H9 (cell line): Measurements from ENCODE around the gene TXNDC11. TPM values are rescaled to one million over a fixed set of nuclear protein-coding genes. Genes with fewer than 3 reads are reported as not detected.

Experiments used
- DNase-seq: peaks from one replicate; pipeline ENCODE4 v3.0.0-alpha.2; 2017
- H2AFZ ChIP-seq: one replicate; pipeline ENCODE4 v1.6.1; 2013; ENCODE audit warnings: mild to moderate bottlenecking, low read length, control low read depth, moderate library complexity
- H2AK5ac ChIP-seq: 2 replicates; pipeline ENCODE4 v1.6.1; 2013; ENCODE audit warnings: low read length, control low read depth, mixed read lengths; ENCODE audit not compliant: insufficient read length
- H2BK120ac ChIP-seq: one replicate; pipeline ENCODE4 v1.6.1; 2013; ENCODE audit warnings: low read depth, mild to moderate bottlenecking, low read length, control low read depth, inconsistent platforms; ENCODE audit not compliant: poor library complexity, severe bottlenecking
- H2BK12ac ChIP-seq: 2 replicates; pipeline ENCODE4 v1.6.1; 2013; ENCODE audit warnings: low read length, control low read depth, mixed read lengths, low read depth; ENCODE audit not compliant: insufficient read length
- H2BK15ac ChIP-seq: 2 replicates; pipeline ENCODE4 v1.6.1; 2013; ENCODE audit warnings: low read depth, low read length, control low read depth
- H2BK20ac ChIP-seq: one replicate; pipeline ENCODE4 v1.6.1; 2013; ENCODE audit warnings: low read depth, mild to moderate bottlenecking, low read length, control low read depth, inconsistent platforms; ENCODE audit not compliant: poor library complexity, severe bottlenecking
- H2BK5ac ChIP-seq: 2 replicates; pipeline ENCODE4 v1.6.1; 2013; ENCODE audit warnings: low read length, control low read depth, mixed read lengths; ENCODE audit not compliant: insufficient read length
- H3K14ac ChIP-seq: 2 replicates; pipeline ENCODE4 v1.6.1; 2013; ENCODE audit warnings: low read length, control low read depth; ENCODE audit not compliant: insufficient read depth
- H3K18ac ChIP-seq: 2 replicates; pipeline ENCODE4 v1.6.1; 2013; ENCODE audit warnings: low read depth, mild to moderate bottlenecking, mixed read lengths, low read length, control low read depth; ENCODE audit not compliant: insufficient read length
- H3K23ac ChIP-seq: 2 replicates; pipeline ENCODE4 v1.6.1; 2013; ENCODE audit warnings: low read length, control low read depth, mixed read lengths, low read depth; ENCODE audit not compliant: insufficient read length
- H3K23me2 ChIP-seq: 2 replicates; pipeline ENCODE4 v1.6.1; 2013; ENCODE audit warnings: low read depth, mild to moderate bottlenecking, mixed read lengths, low read length, control low read depth; ENCODE audit not compliant: insufficient read length, poor library complexity, severe bottlenecking
- H3K27ac ChIP-seq: 2 replicates; pipeline ENCODE4 v1.5.1; 2013; ENCODE audit warnings: low read length, control low read depth, mixed read lengths, low read depth; ENCODE audit not compliant: insufficient read length
- H3K27me3 ChIP-seq: 2 replicates; pipeline ENCODE4 v1.6.1; 2013; ENCODE audit warnings: low read length, control low read depth, inconsistent platforms; ENCODE audit not compliant: insufficient read depth
- H3K4ac ChIP-seq: 2 replicates; pipeline ENCODE4 v1.6.1; 2013; ENCODE audit warnings: low read depth, mild to moderate bottlenecking, control low read depth, inconsistent platforms, low read length, moderate library complexity
- H3K4me1 ChIP-seq: 2 replicates; pipeline ENCODE4 v1.6.1; 2013; ENCODE audit warnings: low read length, control low read depth, inconsistent platforms; ENCODE audit not compliant: insufficient read depth
- H3K4me2 ChIP-seq: 2 replicates; pipeline ENCODE4 v1.6.1; 2013; ENCODE audit warnings: low read length, control low read depth, mixed read lengths; ENCODE audit not compliant: insufficient read length, insufficient read depth
- H3K56ac ChIP-seq: 2 replicates; pipeline ENCODE4 v1.6.1; 2013; ENCODE audit warnings: low read depth, mild to moderate bottlenecking, mixed read lengths, low read length, control low read depth; ENCODE audit not compliant: insufficient read length
- H3K79me1 ChIP-seq: 2 replicates; pipeline ENCODE4 v1.6.1; 2013; ENCODE audit warnings: low read depth, mild to moderate bottlenecking, moderate library complexity, low read length, control low read depth, inconsistent platforms; ENCODE audit not compliant: insufficient read depth, poor library complexity, severe bottlenecking
- H3K79me2 ChIP-seq: 2 replicates; pipeline ENCODE4 v1.6.1; 2013; ENCODE audit warnings: low read length, control low read depth, inconsistent platforms; ENCODE audit not compliant: insufficient read depth
- H3K9ac ChIP-seq: 2 replicates; pipeline ENCODE4 v1.6.1; 2013; ENCODE audit warnings: low read length, control low read depth, mixed read lengths; ENCODE audit not compliant: insufficient read length; ENCODE audit errors: extremely low read depth
- H3K9me3 ChIP-seq: one replicate; pipeline ENCODE4 v1.6.1; 2013; ENCODE audit warnings: low read depth, low read length, inconsistent platforms; ENCODE audit not compliant: control insufficient read depth
- H3T11ph ChIP-seq: one replicate; pipeline ENCODE4 v1.6.1; 2013; ENCODE audit warnings: mild to moderate bottlenecking, low read length, control low read depth, inconsistent platforms
- H4K20me1 ChIP-seq: one replicate; pipeline ENCODE4 v1.6.1; 2013; ENCODE audit not compliant: control insufficient read depth, insufficient read length, insufficient read depth
- H4K5ac ChIP-seq: 2 replicates; pipeline ENCODE4 v1.6.1; 2013; ENCODE audit warnings: low read depth, mild to moderate bottlenecking, mixed read lengths, low read length, control low read depth; ENCODE audit not compliant: insufficient read length
- H4K8ac ChIP-seq: replicated peaks from 2 replicates; pipeline ENCODE4 v1.6.1; 2013; ENCODE audit warnings: low read length, control low read depth, mixed read lengths, low read depth; ENCODE audit not compliant: insufficient read length
- H4K91ac ChIP-seq: 2 replicates; pipeline ENCODE4 v1.6.1; 2013; ENCODE audit warnings: low read depth, mild to moderate bottlenecking, moderate library complexity, mixed read lengths, low read length, control low read depth; ENCODE audit not compliant: insufficient read length
- H3K27ac Mint-ChIP-seq, 3 experiments: 2 replicates in 2 of 3; 3 replicates in 1 of 3; pipeline ENCODE4 v1.8.0; 2020 to 2021; ENCODE audit warnings: mixed read lengths in 3 of 3, mild to moderate bottlenecking in 1 of 3, moderate library complexity in 1 of 3
- H3K27me3 Mint-ChIP-seq: 2 replicates; pipeline ENCODE4 v1.8.0; 2021; ENCODE audit warnings: low read depth, mild to moderate bottlenecking, moderate library complexity, mixed read lengths
- H3K36me3 Mint-ChIP-seq, 3 experiments: 2 replicates in 2 of 3; 3 replicates in 1 of 3; pipeline ENCODE4 v1.8.0; 2020 to 2021; ENCODE audit warnings: low read depth in 3 of 3, mixed read lengths in 3 of 3; ENCODE audit not compliant: insufficient read depth in 1 of 3
- H3K4me1 Mint-ChIP-seq, 2 experiments: 2 replicates each; pipeline ENCODE4 v1.8.0; 2020; ENCODE audit warnings: mixed read lengths in 2 of 2
- H3K4me3 Mint-ChIP-seq, 2 experiments: 2 replicates in 1 of 2; 3 replicates in 1 of 2; pipeline ENCODE4 v1.8.0; 2020 to 2021; ENCODE audit warnings: mild to moderate bottlenecking in 2 of 2, mixed read lengths in 2 of 2, moderate library complexity in 1 of 2
- H3K9me3 Mint-ChIP-seq, 2 experiments: 2 replicates in 1 of 2; 3 replicates in 1 of 2; pipeline ENCODE4 v1.8.0; 2020; ENCODE audit warnings: mild to moderate bottlenecking in 2 of 2, mixed read lengths in 2 of 2, moderate library complexity in 1 of 2
- CTCF ChIP-seq: fragments of 200-600 bp; sonication (generic); conservative IDR thresholded peaks from 3 replicates; pipeline ENCODE4 v1.8.0; 2021; ENCODE audit warnings: antibody characterized with exemption, mild to moderate bottlenecking
- WGBS: extraction: QIAGEN DNeasy Blood & Tissue Kit; methylation state at CpG from one replicate; pipeline ENCODE4 v1.1.7; 2013; ENCODE audit warnings: missing lambda C conversion rate, low lambda C conversion rate, mixed read lengths; ENCODE audit not compliant: insufficient read length; ENCODE audit errors: extremely low coverage; 5-methylcytosine and 5-hydroxymethylcytosine counted together
- total RNA-seq: library from RNA; stranded (reverse); gene quantifications from 2 replicates; pipeline ENCODE4 v1.2.1, GENCODE V29; 2021

The TXNDC11 gene
- total RNA-seq, 1 experiment from 2014 or later: 12.2 TPM

DNA sequence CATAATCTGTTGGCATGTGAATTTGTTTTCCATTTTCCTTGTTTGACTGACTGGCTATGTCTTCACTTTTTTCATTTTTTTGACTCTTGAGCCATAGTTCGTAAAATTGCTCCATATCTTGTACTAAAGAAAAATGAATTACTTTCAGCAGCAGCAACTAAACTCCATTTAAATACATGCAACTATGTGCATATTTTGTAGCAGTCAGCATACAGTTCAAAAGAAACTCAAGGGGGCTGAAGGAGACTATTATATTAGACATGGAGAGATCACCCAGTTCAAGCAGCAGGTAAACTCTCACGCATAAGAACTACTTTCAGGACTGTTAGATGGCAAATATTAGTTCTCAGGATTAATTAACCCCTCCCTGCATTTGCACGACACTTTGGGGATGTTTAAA is 13.6 kb upstream of the TXNDC11 start:
- Histone ChIP-seq H4K20me1 (no peaks in the 10 kb centered on the region), H3K4ac (no peak overlapping the region), H4K8ac (no peak overlapping the region), H3K23me2 (no peaks in the 10 kb centered on the region), H3K4me2 (no peak overlapping the region), H3K27ac (no peak overlapping the region), H3K56ac (no peak overlapping the region), H3K79me2 (no peaks in the 10 kb centered on the region), H3K9me3 (no peaks in the 10 kb centered on the region), H3K9ac (no peak overlapping the region), H3K23ac (no peak overlapping the region), H3K18ac (no peak overlapping the region), H3K14ac (no peak overlapping the region), H3K79me1 (no peaks in the 10 kb centered on the region), H3K4me1 (no peaks in the 10 kb centered on the region), H2BK20ac (no peak overlapping the region), H3T11ph (no peak overlapping the region), H2BK120ac (no peak overlapping the region), H2BK5ac (no peak overlapping the region), H4K5ac (no peak overlapping the region), H4K91ac (no peak overlapping the region), H2AK5ac (no peak overlapping the region), H2AFZ (no peak overlapping the region), H2BK12ac (no peak overlapping the region), H3K27me3 (no peaks in the 10 kb centered on the region), H2BK15ac (no peak overlapping the region)
- H3K9me3 Mint-ChIP-seq: no peaks in the 10 kb centered on the region
- H3K27me3 Mint-ChIP-seq: no peaks in the 10 kb centered on the region
- H3K4me1 Mint-ChIP-seq: no peaks in the 10 kb centered on the region
- no CpG with 5 or more reads among the region's 3 CpGs for WGBS
- H3K36me3 Mint-ChIP-seq: peaks cover 20 to 73% (median 73%) of the 10 kb centered on the region in 3 experiments; a peak in 6 of 7 replicates
- H3K4me3 Mint-ChIP-seq: no peak overlapping the region
- no peak overlapping the region; a peak in 1 of 7 replicates for H3K27ac Mint-ChIP-seq
- DNase-seq: no peak
- no peak for TF ChIP-seq CTCF
